Renal cortex interstitium (tissue), 11 donors: ENCODE measurements around the gene USP12. TPM values are rescaled to one million over a fixed set of nuclear protein-coding genes. Genes with fewer than 3 reads are reported as not detected.
"Not testable (repeated sequence)": the region's sequence is repeated elsewhere in the genome, so short reads cannot be mapped to it uniquely, and the experiment has no call there.

Source experiments
- DNase-seq, 11 donors: peaks; one replicate each; pipeline ENCODE4 v3.0.0-alpha.2; 2013; ENCODE audit warnings: low read depth in 9 of 11, low spot score in 4 of 11; ENCODE audit errors: extremely low read depth in 1 of 11
- polyA plus RNA-seq, 3 donors: library from polyadenylated mRNA; unstranded; fragments of 120-200 nt; gene quantifications; one replicate each; pipeline ENCODE4 v1.2.1, GENCODE V29; 2013; ENCODE audit not compliant: insufficient read length in 3 of 3

The USP12 gene
- polyA plus RNA-seq, 3 donors, result 29.4 to 38.8 (median 35.9) TPM

GRCh38 chr13:27104606-27105005, 67.0 kb downstream of the USP12 start:
- no peak for DNase-seq

DNA sequence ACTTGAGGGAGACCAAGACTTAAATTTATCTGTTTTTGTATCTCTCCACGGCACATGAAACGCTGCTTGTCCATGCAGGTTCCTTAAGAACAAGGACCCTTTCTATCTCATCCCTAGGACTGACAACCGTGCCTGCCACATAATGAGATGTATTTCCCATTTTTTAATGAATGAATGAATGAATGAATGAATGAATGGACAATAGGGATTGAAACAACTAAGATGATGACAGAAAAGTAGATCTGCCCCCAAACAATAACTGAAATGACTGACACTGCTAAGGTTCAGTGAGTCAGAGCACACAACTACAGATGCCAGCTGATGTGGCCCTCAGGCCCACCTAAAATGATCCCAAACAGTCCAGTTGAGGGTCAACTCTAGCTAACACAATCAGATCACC, 69.8 kb downstream of the USP12 start:
- no peak for DNase-seq

DNA sequence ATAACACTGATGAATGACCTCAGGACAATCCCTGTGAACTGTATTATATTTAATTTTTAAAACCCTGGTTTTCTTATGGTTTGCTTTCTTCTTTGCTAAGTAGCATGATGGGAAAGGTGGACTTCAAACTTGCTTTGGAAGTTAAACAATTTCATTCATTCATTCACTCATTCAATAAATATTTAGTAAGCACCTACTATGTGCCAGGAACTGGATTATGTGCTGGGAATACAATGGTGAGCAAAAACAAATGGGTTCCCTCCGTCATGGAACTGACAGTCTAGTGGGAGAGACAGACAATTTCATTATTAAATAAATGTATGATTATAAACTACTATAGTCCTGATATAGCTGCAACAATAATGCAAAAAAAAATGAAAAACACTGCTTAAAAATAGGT, 70.3 kb downstream of the USP12 start:
- DNase-seq, result no peak

- no peak for DNase-seq
Observed at GRCh38 chr13:27097691-27098090, 73.9 kb downstream of the USP12 start.

DNA sequence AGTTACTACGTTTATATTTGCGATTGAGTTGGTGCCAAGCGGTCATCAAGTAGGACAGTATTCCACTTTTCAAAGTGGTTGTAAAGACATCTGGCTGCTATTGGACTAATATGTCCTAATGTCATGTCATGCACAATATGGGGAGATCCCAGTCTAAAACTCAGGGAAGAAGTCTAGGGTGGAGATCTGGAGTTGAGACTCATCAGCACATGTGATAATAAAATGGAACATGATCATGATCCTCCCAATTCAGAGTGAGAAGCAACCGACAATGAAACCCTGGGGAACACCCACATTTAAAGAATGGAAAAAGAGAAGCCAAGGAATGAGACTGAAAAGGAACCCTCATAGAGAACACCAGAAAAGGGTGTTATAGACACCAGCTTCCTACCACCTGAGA, 80.2 kb downstream of the USP12 start:
- DNase-seq, result no peak

DNA sequence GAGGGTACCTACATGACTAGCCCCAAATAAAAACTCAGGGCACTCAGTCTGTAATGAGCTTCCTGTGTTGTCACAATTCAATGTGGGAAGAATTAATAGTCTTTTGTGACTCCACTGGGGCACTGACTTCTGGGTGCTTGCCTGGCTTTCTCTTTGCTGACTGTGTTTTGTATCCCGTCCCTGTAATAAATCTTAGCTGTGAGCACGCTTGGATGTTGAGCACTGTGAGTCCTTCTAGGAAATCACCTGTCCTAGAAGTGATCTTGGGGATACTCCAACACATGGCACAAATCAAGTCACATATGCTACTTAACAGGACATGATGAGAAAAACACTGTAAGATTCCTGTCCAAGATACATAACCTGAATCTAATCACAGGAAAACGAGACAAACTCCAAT, 83.0 kb downstream of the USP12 start:
- DNase-seq, result no peak

GRCh38 chr13:27086599-27087265, 84.9 kb downstream of the USP12 start:
- no peak for DNase-seq

GRCh38 chr13:27083183-27083582, 88.4 kb downstream of the USP12 start:
- DNase-seq, result no peak

- no peak for DNase-seq
Observed at GRCh38 chr13:27081893-27082679, 89.5 kb downstream of the USP12 start.

- no peak for DNase-seq
Observed at GRCh38 chr13:27080018-27080948, 91.3 kb downstream of the USP12 start.

GRCh38 chr13:27079421-27079958, 92.1 kb downstream of the USP12 start:
- DNase-seq, result peak in 1 of 11 donors; percentile 24

DNA sequence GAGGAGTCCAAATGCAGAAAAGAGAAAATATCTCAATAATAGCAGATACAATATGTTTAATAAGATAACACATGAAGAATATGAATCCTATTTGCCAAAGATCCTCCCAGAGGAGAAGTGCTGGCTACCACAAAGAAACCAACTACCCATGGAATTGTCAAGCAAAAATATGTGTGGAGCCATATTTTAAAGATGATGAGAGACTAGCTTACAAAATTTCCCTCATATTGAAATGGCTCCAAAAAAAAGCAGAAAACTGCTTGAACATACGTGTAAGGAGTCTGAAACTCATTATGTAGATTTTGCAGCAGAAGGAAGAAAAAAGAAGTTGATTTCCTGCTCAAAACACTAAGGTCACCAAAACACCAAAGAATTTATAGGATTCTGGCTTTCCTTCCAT, 94.2 kb downstream of the USP12 start:
- no peak for DNase-seq

- peak in 2 of 11 donors; percentile 12 to 27 for DNase-seq
Observed at GRCh38 chr13:27076421-27076820, 95.2 kb downstream of the USP12 start.

DNA sequence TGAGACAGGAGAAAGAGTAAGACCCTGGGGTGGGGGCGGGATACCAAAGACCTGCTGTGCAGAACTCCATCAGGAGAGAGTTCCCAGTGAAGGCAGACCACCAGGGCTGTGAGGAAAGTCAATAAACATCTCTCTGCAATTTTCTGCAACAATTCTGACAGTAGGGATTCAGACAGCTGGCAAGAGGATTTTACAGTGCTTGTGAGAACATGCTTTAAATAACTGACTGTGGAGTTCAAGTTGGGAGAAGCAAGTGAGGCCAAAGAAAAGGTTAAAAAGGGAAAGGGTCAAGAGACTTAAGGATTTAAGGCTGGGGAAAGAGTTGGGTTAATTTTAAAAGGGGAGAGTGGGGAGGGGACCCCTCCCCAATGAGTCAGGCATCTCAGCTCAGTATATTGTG, 98.4 kb downstream of the USP12 start:
- no peak for DNase-seq

DNA sequence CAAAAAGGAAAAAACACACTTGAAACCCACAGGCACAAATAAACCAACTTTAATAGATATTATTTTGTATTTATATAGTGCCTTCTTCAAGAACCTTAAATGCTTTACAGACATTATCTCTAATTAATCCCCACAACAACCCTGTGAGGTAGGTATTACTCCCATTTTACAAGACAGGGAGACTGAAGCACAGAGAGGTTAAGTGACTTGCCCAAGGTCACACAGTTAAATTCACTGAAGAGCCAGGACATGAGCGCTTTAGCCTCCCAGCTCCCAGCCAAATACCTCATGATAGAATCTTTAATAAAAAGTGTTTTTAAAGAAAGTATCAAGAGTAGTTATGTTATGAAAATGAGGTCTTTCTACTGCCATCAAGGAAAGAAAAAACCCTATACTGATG, 105.5 kb downstream of the USP12 start:
- DNase-seq, result not testable (repeated sequence)

GRCh38 chr13:27065582-27065981, 106.0 kb downstream of the USP12 start:
- DNase-seq, result no peak

- no peak for DNase-seq
Observed at GRCh38 chr13:27064252-27064995, 107.2 kb downstream of the USP12 start.

DNA sequence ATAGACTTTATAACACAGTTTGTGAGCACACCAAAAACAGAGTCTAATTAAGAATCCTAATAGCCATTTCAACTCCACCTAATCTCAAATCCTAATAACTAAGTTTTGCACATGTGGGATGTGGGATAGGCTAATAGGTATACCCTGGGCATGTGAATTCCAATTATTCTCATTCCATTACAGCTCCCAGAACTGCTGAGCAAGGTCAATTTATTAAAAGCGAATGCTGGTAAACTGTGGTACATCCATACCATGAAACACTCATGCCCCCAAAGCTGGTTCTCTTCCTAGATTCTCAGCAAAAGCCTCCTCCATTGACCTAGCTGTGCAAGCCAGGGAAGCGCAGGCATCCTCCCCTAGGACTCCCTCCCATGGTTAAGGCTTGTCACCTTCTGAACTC, 113.8 kb downstream of the USP12 start:
- DNase-seq, result no peak

DNA sequence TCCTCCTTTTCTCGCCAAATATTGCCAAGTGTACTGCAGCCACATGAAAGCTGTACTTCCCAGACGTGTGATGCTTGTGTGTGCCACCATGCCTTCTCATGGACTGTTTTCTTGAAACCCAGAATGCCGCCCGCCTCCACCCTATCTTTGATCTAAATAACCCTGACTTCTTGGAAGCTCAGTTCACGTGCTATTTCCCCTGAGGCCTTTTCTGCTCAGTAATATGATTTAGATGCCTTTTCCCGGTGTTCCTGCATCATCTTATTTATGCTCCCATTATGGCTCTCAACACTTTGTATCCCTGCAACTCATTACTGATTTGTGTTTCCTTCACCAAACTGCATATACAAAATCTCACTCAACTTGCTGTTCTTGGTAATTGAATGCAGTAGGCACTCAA, 116.1 kb downstream of the USP12 start:
- DNase-seq, result no peak
